GM23338 (cell line): Measurements from ENCODE around the gene LTA4H.

ENCODE experiments used
- EZH2 ChIP-seq: fragments of 200-600 bp; sonication (generic); IDR thresholded peaks from one replicate; pipeline ENCODE4 v1.8.0; 2017; ENCODE audit warnings: antibody characterized with exemption, mild to moderate bottlenecking, low read depth; ENCODE audit not compliant: unreplicated experiment
- EZH2phosphoT487 ChIP-seq: fragments of 200-600 bp; sonication (generic); IDR thresholded peaks from one replicate; pipeline ENCODE4 v1.8.1; 2018; ENCODE audit warnings: antibody characterized with exemption; ENCODE audit not compliant: unreplicated experiment
- JUNB ChIP-seq: IDR thresholded peaks from one replicate; pipeline ENCODE4 v1.6.1; 2016; ENCODE audit warnings: antibody characterized with exemption; ENCODE audit not compliant: unreplicated experiment
- NANOG ChIP-seq: IDR thresholded peaks from 2 replicates; pipeline ENCODE4 v1.6.1; 2016; ENCODE audit warnings: antibody characterized with exemption, borderline replicate concordance
- POLR2AphosphoS5 ChIP-seq: IDR thresholded peaks from 2 replicates; pipeline ENCODE4 v1.6.1; 2016; ENCODE audit warnings: antibody characterized with exemption, low read depth
- ZNF331 ChIP-seq: fragments of 250-450 bp; sonication (Bioruptor Pico); IDR thresholded peaks from 2 replicates; pipeline ENCODE4 v1.5.0; 2020; ENCODE audit warnings: low read depth, mild to moderate bottlenecking, moderate library complexity
- TF ChIP-seq, protein P1 (sequence below), 2 experiments: fragments of 200-600 bp in 1 of 2; sonication (generic) in 1 of 2; conservative IDR thresholded peaks; 2 replicates each; pipeline versions ENCODE4 v1.5.1 to v1.6.1; 2016 to 2017; ENCODE audit warnings: antibody characterized with exemption in 2 of 2, low read depth in 2 of 2, mild to moderate bottlenecking in 2 of 2, moderate library complexity in 1 of 2
- TF ChIP-seq, protein P2 (sequence below): IDR thresholded peaks from one replicate; pipeline ENCODE4 v1.6.1; 2018; ENCODE audit warnings: antibody characterized with exemption; ENCODE audit not compliant: unreplicated experiment
- TF ChIP-seq, protein P3 (sequence below): IDR thresholded peaks from 2 replicates; pipeline ENCODE4 v1.6.1; 2016; ENCODE audit warnings: antibody characterized with exemption

DNA sequence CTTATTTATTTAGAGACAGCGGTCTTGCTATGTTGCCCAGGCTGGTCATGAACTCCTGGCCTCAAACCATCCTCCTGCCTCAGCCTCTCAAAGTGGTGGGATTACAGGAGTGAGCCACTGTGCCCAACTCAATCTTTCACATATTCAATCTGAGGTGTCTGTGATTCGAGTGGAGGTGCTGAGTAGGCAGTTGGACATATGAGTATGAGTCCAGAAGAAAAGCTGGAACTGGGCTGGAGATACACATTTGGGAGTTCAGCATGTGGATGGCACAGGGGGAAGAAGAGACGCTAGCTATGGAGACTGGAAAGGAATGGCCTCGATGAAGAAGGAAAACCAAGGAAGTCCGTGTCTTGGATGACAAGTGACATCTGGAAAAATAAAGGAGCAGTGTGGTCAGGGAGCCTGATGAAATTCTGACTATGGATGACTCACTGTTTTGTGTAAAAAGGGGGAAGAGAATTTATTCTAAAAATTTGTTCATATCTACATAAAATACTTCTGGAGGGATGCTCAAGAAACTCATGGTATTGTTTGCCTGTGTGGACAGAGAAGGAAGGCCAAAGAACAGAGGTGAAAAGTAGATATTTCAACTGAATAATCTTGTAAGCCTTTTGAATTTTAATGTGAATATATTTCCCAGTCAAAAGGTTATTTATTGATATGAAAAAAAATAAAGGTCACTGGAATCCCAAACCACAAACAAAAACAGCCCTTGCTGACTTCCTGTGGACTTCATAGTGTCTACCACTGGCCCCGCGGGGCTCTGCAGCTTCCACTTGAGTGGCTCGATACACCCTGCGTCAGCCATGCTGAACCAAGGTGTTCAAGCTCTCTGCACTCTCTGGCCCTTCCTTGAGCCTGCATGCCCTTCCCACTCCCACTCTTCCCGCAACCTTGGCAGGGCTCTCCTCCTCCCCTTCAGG lies 8.9 kb upstream of the LTA4H start:
- no peak for TF ChIP-seq EZH2
- TF ChIP-seq, protein P1, sequence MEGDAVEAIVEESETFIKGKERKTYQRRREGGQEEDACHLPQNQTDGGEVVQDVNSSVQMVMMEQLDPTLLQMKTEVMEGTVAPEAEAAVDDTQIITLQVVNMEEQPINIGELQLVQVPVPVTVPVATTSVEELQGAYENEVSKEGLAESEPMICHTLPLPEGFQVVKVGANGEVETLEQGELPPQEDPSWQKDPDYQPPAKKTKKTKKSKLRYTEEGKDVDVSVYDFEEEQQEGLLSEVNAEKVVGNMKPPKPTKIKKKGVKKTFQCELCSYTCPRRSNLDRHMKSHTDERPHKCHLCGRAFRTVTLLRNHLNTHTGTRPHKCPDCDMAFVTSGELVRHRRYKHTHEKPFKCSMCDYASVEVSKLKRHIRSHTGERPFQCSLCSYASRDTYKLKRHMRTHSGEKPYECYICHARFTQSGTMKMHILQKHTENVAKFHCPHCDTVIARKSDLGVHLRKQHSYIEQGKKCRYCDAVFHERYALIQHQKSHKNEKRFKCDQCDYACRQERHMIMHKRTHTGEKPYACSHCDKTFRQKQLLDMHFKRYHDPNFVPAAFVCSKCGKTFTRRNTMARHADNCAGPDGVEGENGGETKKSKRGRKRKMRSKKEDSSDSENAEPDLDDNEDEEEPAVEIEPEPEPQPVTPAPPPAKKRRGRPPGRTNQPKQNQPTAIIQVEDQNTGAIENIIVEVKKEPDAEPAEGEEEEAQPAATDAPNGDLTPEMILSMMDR (conservative IDR thresholded peaks at IDR 0.05; ENCODE audit: low read depth in 2 of 2), result no peak
- TF ChIP-seq POLR2AphosphoS5, result no peak
- TF ChIP-seq, protein P2, sequence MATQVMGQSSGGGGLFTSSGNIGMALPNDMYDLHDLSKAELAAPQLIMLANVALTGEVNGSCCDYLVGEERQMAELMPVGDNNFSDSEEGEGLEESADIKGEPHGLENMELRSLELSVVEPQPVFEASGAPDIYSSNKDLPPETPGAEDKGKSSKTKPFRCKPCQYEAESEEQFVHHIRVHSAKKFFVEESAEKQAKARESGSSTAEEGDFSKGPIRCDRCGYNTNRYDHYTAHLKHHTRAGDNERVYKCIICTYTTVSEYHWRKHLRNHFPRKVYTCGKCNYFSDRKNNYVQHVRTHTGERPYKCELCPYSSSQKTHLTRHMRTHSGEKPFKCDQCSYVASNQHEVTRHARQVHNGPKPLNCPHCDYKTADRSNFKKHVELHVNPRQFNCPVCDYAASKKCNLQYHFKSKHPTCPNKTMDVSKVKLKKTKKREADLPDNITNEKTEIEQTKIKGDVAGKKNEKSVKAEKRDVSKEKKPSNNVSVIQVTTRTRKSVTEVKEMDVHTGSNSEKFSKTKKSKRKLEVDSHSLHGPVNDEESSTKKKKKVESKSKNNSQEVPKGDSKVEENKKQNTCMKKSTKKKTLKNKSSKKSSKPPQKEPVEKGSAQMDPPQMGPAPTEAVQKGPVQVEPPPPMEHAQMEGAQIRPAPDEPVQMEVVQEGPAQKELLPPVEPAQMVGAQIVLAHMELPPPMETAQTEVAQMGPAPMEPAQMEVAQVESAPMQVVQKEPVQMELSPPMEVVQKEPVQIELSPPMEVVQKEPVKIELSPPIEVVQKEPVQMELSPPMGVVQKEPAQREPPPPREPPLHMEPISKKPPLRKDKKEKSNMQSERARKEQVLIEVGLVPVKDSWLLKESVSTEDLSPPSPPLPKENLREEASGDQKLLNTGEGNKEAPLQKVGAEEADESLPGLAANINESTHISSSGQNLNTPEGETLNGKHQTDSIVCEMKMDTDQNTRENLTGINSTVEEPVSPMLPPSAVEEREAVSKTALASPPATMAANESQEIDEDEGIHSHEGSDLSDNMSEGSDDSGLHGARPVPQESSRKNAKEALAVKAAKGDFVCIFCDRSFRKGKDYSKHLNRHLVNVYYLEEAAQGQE, result no peak
- no peak for TF ChIP-seq EZH2phosphoT487
- TF ChIP-seq NANOG, result no peak
- TF ChIP-seq JUNB, result no peak
- TF ChIP-seq, protein P3, sequence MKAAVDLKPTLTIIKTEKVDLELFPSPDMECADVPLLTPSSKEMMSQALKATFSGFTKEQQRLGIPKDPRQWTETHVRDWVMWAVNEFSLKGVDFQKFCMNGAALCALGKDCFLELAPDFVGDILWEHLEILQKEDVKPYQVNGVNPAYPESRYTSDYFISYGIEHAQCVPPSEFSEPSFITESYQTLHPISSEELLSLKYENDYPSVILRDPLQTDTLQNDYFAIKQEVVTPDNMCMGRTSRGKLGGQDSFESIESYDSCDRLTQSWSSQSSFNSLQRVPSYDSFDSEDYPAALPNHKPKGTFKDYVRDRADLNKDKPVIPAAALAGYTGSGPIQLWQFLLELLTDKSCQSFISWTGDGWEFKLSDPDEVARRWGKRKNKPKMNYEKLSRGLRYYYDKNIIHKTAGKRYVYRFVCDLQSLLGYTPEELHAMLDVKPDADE, result no peak
- TF ChIP-seq ZNF331 (CRISPR knock-in tag), result no peak
